Measurements from ENCODE around the gene ZNF429.

ZNF429 gene

DNA sequence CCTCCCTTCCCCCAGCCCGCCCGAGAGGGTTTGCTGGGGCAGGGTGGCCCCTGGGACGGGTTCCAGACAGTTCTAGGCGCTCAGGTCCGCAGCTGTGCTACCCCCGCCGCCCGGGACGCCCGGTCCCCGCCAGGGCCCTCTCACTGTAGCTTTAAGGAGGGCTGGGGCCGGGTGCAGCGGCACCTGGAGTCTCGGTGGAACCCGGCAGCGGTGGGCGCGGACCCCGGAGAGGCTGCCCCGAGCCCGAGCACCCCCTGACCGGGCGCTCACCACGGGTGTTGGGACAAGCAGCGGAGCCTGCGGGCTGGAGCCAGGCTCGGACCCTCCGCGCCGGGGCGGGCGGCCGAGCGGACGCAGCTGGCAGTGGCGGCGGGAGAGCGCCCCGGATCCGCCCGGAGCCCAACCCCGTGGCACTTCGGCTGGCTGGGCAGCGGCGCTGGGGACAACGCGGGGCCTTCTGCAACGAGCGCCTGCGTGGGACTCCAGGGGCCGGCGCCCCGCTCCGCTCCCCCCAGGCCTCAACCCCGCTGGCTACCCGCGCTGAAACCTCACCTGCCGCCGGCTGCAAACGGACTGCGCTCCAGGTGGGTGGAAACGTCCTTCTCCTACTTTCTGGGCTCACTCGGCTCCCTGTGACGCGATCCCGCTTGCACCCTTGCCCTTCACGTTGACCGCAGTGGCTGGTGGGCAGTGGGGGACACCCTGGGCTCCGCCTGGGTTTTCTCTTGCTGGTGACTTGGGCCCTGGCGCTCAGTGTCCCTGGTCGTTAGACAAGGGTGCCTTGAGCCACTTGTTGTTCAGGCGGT is 81.1 kb downstream of the ZNF429 start:
- Histone ChIP-seq H3K27me3 (ENCODE audit: control insufficient read depth in 5 of 5, insufficient read depth in 4 of 5, low read length in 5 of 5) (peaks cover 0 to 10% (median 0%) of the 10 kb centered on the region in 5 donors), H3K9me3 (ENCODE audit: control insufficient read depth in 5 of 5, low read length in 5 of 5) (peaks cover 0 to 10% (median 0%) of the 10 kb centered on the region in 5 donors), H3K36me3 (ENCODE audit: control insufficient read depth in 5 of 5, insufficient read depth in 5 of 5, low read length in 5 of 5) (no peaks in the 10 kb centered on the region), H3K4me1 (ENCODE audit: control insufficient read depth in 5 of 5, insufficient read depth in 5 of 5, low read length in 5 of 5) (peaks cover 0 to 21% (median 19%) of the 10 kb centered on the region in 5 donors), H3K27ac (ENCODE audit: low read depth, low read length) (no peak overlapping the region), H3K4me3 (ENCODE audit: low read depth in 1 of 5, low read length in 5 of 5) (peak overlapping the region; percentile 50 to 95 (median 70)), H3K9ac (ENCODE audit: low read length in 5 of 5) (peak overlapping the region in 4 of 5 donors; percentile 67 to 86 (median 78))

GRCh38 chr19:21587117-21587461 is 81.7 kb downstream of the ZNF429 start:
- Histone ChIP-seq H3K4me3 (ENCODE audit: low read depth in 1 of 5, low read length in 5 of 5) (peak overlapping the region; percentile 50 to 95 (median 70)), H3K36me3 (ENCODE audit: control insufficient read depth in 5 of 5, insufficient read depth in 5 of 5, low read length in 5 of 5) (no peaks in the 10 kb centered on the region), H3K9ac (ENCODE audit: low read length in 5 of 5) (peak overlapping the region in 4 of 5 donors; percentile 67 to 86 (median 78)), H3K9me3 (ENCODE audit: control insufficient read depth in 5 of 5, low read length in 5 of 5) (peaks cover 0 to 10% (median 0%) of the 10 kb centered on the region in 5 donors), H3K4me1 (ENCODE audit: control insufficient read depth in 5 of 5, insufficient read depth in 5 of 5, low read length in 5 of 5) (peaks cover 0 to 23% (median 19%) of the 10 kb centered on the region in 5 donors), H3K27ac (ENCODE audit: low read depth, low read length) (no peak overlapping the region), H3K27me3 (ENCODE audit: control insufficient read depth in 5 of 5, insufficient read depth in 4 of 5, low read length in 5 of 5) (peaks cover 0 to 10% (median 0%) of the 10 kb centered on the region in 5 donors)

- Histone ChIP-seq H3K9ac (ENCODE audit: low read length in 5 of 5) (no peak overlapping the region), H3K4me3 (ENCODE audit: low read depth in 1 of 5, low read length in 5 of 5) (peak overlapping the region in 1 of 5 donors; percentile 95), H3K9me3 (ENCODE audit: control insufficient read depth in 5 of 5, low read length in 5 of 5) (peaks cover 0 to 10% (median 0%) of the 10 kb centered on the region in 5 donors), H3K4me1 (ENCODE audit: control insufficient read depth in 5 of 5, insufficient read depth in 5 of 5, low read length in 5 of 5) (peaks cover 0 to 23% (median 19%) of the 10 kb centered on the region in 5 donors), H3K27me3 (ENCODE audit: control insufficient read depth in 5 of 5, insufficient read depth in 4 of 5, low read length in 5 of 5) (peaks cover 0 to 10% (median 0%) of the 10 kb centered on the region in 5 donors), H3K27ac (ENCODE audit: low read depth, low read length) (no peak overlapping the region), H3K36me3 (ENCODE audit: control insufficient read depth in 5 of 5, insufficient read depth in 5 of 5, low read length in 5 of 5) (no peaks in the 10 kb centered on the region)
Measured at GRCh38 chr19:21587549-21587948, 82.1 kb downstream of the ZNF429 start.

GRCh38 chr19:21588065-21588601 is 82.7 kb downstream of the ZNF429 start:
- H3K4me1 ChIP-seq (ENCODE audit: control insufficient read depth in 5 of 5, insufficient read depth in 5 of 5, low read length in 5 of 5) = peaks cover 0 to 23% (median 19%) of the 10 kb centered on the region in 5 donors
- no peak overlapping the region for H3K9ac ChIP-seq (ENCODE audit: low read length in 5 of 5)
- H3K9me3 ChIP-seq (ENCODE audit: control insufficient read depth in 5 of 5, low read length in 5 of 5) = peaks cover 0 to 10% (median 0%) of the 10 kb centered on the region in 5 donors
- no peak overlapping the region for H3K4me3 ChIP-seq (ENCODE audit: low read depth in 1 of 5, low read length in 5 of 5)
- peaks cover 0 to 10% (median 0%) of the 10 kb centered on the region in 5 donors for H3K27me3 ChIP-seq (ENCODE audit: control insufficient read depth in 5 of 5, insufficient read depth in 4 of 5, low read length in 5 of 5)
- no peaks in the 10 kb centered on the region for H3K36me3 ChIP-seq (ENCODE audit: control insufficient read depth in 5 of 5, insufficient read depth in 5 of 5, low read length in 5 of 5)
- H3K27ac ChIP-seq (ENCODE audit: low read depth, low read length) = no peak overlapping the region

DNA sequence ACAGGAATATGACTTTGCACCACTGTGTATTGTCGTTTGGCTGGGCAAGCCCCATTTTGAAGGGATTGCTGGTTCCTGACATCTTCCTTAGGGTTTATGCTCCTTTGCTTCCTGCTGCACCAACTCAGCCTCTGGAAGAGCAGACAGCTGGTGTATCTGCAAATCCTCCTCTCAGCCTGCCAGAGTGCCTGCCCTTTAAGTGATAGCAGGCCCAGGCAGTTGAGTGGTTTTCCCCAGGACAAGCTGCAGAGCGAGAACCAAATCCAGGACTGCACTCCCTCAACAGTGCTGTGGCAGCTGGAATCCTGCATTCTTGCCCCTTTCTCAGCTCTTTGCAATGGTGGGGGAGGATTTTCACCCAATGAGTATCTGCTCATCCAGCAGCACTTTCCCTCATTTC is 85.5 kb downstream of the ZNF429 start:
- Histone ChIP-seq H3K27me3 (ENCODE audit: control insufficient read depth in 5 of 5, insufficient read depth in 4 of 5, low read length in 5 of 5) (peaks cover 0 to 3% (median 0%) of the 10 kb centered on the region in 5 donors), H3K4me1 (ENCODE audit: control insufficient read depth in 5 of 5, insufficient read depth in 5 of 5, low read length in 5 of 5) (peaks cover 0 to 21% (median 13%) of the 10 kb centered on the region in 5 donors), H3K36me3 (ENCODE audit: control insufficient read depth in 5 of 5, insufficient read depth in 5 of 5, low read length in 5 of 5) (no peaks in the 10 kb centered on the region), H3K9me3 (ENCODE audit: control insufficient read depth in 5 of 5, low read length in 5 of 5) (no peaks in the 10 kb centered on the region), H3K9ac (ENCODE audit: low read length in 5 of 5) (peak overlapping the region in 1 of 5 donors; percentile 12), H3K27ac (ENCODE audit: low read depth, low read length) (no peak overlapping the region), H3K4me3 (ENCODE audit: low read depth in 1 of 5, low read length in 5 of 5) (no peak overlapping the region)

GRCh38 chr19:21593008-21593481 is 87.6 kb downstream of the ZNF429 start:
- Histone ChIP-seq H3K36me3 (ENCODE audit: control insufficient read depth in 5 of 5, insufficient read depth in 5 of 5, low read length in 5 of 5) (no peaks in the 10 kb centered on the region), H3K27me3 (ENCODE audit: control insufficient read depth in 5 of 5, insufficient read depth in 4 of 5, low read length in 5 of 5) (no peaks in the 10 kb centered on the region), H3K9ac (ENCODE audit: low read length in 5 of 5) (no peak overlapping the region), H3K4me3 (ENCODE audit: low read depth in 1 of 5, low read length in 5 of 5) (no peak overlapping the region), H3K27ac (ENCODE audit: low read depth, low read length) (no peak overlapping the region), H3K9me3 (ENCODE audit: control insufficient read depth in 5 of 5, low read length in 5 of 5) (no peaks in the 10 kb centered on the region), H3K4me1 (ENCODE audit: control insufficient read depth in 5 of 5, insufficient read depth in 5 of 5, low read length in 5 of 5) (peaks cover 0 to 15% (median 0%) of the 10 kb centered on the region in 5 donors)

DNA sequence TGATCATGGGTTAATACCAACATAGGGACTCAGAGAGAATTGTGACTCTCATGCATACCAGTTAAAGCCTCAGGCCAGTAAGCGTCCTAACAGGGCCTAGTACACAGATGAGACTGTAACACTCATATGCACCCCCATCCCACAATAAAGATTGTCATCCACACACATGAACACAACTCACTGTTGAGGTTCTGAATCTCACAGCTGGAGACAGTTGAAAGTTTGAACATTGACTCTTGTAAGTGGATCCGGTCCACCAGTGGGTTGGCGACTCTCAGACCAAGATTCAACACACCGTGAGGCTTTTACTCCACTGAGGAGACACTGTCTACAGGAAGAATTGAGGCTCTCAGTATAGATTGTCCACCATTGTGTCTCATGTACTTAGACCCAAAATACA is 88.1 kb downstream of the ZNF429 start:
- no peak overlapping the region for H3K4me3 ChIP-seq (ENCODE audit: low read depth in 1 of 5, low read length in 5 of 5)
- no peak overlapping the region for H3K9ac ChIP-seq (ENCODE audit: low read length in 5 of 5)
- H3K4me1 ChIP-seq (ENCODE audit: control insufficient read depth in 5 of 5, insufficient read depth in 5 of 5, low read length in 5 of 5) = peaks cover 0 to 15% (median 0%) of the 10 kb centered on the region in 5 donors
- no peaks in the 10 kb centered on the region for H3K36me3 ChIP-seq (ENCODE audit: control insufficient read depth in 5 of 5, insufficient read depth in 5 of 5, low read length in 5 of 5)
- H3K27ac ChIP-seq (ENCODE audit: low read depth, low read length) = no peak overlapping the region
- H3K27me3 ChIP-seq (ENCODE audit: control insufficient read depth in 5 of 5, insufficient read depth in 4 of 5, low read length in 5 of 5) = no peaks in the 10 kb centered on the region
- no peaks in the 10 kb centered on the region for H3K9me3 ChIP-seq (ENCODE audit: control insufficient read depth in 5 of 5, low read length in 5 of 5)

DNA sequence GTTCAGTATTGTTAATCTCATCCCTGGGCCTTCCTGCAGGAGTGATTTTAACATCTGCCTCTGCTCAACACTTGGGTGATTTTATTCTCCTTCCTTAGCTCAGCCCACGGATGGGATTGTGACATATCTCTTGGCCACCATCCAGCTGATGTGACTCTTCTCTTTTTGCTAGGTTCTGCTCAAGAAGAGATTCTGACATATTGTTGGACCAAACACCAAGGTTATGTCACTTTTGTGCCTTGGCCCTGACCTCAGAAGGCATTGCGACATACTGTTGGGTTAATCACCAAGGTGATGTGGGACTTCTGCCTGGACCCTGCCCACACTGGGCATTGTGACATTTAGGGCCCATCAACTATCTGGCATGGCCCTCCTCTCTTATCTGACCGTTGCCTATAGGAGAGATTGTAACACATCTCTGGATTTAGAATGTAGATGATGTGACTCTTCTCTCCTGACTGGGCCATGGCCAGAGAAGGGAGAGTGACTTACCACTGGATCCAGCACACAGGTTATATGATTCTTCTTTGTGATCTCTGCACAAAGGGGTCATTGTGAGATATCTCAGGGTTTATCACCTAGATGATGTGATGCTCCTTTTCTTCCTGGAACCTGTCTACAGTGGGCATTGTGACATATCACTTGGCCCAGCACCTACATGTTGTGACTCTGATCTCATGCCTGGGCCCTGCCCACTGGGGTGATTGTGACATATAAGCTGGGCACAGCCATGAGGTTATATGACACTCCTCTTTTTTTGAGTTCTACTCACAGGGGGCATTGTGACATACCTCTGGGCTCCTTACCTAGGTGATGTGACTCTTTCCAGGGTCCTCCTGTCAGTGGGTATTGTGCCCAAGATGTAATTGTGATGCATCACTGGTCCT is 88.8 kb downstream of the ZNF429 start:
- Histone ChIP-seq H3K4me1 (ENCODE audit: control insufficient read depth in 5 of 5, insufficient read depth in 5 of 5, low read length in 5 of 5) (peaks cover 0 to 15% (median 0%) of the 10 kb centered on the region in 5 donors), H3K9ac (ENCODE audit: low read length in 5 of 5) (no peak overlapping the region), H3K27me3 (ENCODE audit: control insufficient read depth in 5 of 5, insufficient read depth in 4 of 5, low read length in 5 of 5) (no peaks in the 10 kb centered on the region), H3K27ac (ENCODE audit: low read depth, low read length) (no peak overlapping the region), H3K36me3 (ENCODE audit: control insufficient read depth in 5 of 5, insufficient read depth in 5 of 5, low read length in 5 of 5) (no peaks in the 10 kb centered on the region), H3K4me3 (ENCODE audit: low read depth in 1 of 5, low read length in 5 of 5) (no peak overlapping the region), H3K9me3 (ENCODE audit: control insufficient read depth in 5 of 5, low read length in 5 of 5) (no peaks in the 10 kb centered on the region)

- Histone ChIP-seq H3K4me1 (ENCODE audit: control insufficient read depth in 5 of 5, insufficient read depth in 5 of 5, low read length in 5 of 5) (peaks cover 0 to 15% (median 0%) of the 10 kb centered on the region in 5 donors), H3K9ac (ENCODE audit: low read length in 5 of 5) (no peak overlapping the region), H3K9me3 (ENCODE audit: control insufficient read depth in 5 of 5, low read length in 5 of 5) (no peaks in the 10 kb centered on the region), H3K27me3 (ENCODE audit: control insufficient read depth in 5 of 5, insufficient read depth in 4 of 5, low read length in 5 of 5) (no peaks in the 10 kb centered on the region), H3K27ac (ENCODE audit: low read depth, low read length) (no peak overlapping the region), H3K36me3 (ENCODE audit: control insufficient read depth in 5 of 5, insufficient read depth in 5 of 5, low read length in 5 of 5) (no peaks in the 10 kb centered on the region), H3K4me3 (ENCODE audit: low read depth in 1 of 5, low read length in 5 of 5) (no peak overlapping the region)
Measured at GRCh38 chr19:21595185-21595584, 89.8 kb downstream of the ZNF429 start.

Measured in subcutaneous abdominal adipose tissue (tissue), 5 donors.